GM10248 (cell line): ENCODE measurements around the gene IL17RD.

ENCODE experiments used
- CTCF ChIA-PET: fragments of 300-600 bp; sonication (Branson Sonifier 250); formaldehyde crosslinking; extraction: SDS; loops from one replicate; lab custom pipeline; 2021; ENCODE audit warnings: antibody characterized with exemption; lab: Yijun Ruan, JAX
- POLR2A ChIA-PET: fragments of 350-650 bp; sonication (Branson Sonifier 250); formaldehyde crosslinking; extraction: SDS; loops from one replicate; lab custom pipeline; 2020; ENCODE audit warnings: antibody characterized with exemption; lab: Yijun Ruan, JAX
- DNase-seq: peaks from one replicate; pipeline ENCODE4 v3.0.0; 2012; ENCODE audit errors: extremely low spot score
- TF ChIP-seq, protein P1 (sequence below): IDR thresholded peaks from 2 replicates; pipeline ENCODE4 v1.5.1; 2012; ENCODE audit warnings: mild to moderate bottlenecking, low read depth; ENCODE audit errors: extremely low read depth, missing control alignments, control extremely low read depth

Gene IL17RD

DNA sequence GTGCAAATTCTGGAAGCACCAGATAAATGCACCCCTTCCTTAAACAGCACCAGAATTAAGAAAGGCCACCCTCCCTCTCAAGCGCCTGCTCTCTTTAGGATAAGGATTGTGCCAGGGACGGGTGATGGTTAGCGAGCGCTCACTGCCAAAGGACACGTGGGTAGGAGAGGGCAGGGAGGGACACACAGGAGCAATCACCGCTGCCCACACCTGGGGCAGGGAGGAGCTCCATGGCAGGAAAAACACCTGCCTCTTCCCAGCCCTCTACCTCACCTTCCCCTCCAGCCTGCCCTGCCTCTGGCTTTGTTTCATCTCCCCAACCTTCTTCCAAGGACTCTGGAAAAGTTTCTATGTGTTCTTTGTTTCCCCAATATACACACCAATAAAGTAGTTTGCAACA lies 112.0 kb downstream of the IL17RD start:
- TF ChIP-seq, protein P1, sequence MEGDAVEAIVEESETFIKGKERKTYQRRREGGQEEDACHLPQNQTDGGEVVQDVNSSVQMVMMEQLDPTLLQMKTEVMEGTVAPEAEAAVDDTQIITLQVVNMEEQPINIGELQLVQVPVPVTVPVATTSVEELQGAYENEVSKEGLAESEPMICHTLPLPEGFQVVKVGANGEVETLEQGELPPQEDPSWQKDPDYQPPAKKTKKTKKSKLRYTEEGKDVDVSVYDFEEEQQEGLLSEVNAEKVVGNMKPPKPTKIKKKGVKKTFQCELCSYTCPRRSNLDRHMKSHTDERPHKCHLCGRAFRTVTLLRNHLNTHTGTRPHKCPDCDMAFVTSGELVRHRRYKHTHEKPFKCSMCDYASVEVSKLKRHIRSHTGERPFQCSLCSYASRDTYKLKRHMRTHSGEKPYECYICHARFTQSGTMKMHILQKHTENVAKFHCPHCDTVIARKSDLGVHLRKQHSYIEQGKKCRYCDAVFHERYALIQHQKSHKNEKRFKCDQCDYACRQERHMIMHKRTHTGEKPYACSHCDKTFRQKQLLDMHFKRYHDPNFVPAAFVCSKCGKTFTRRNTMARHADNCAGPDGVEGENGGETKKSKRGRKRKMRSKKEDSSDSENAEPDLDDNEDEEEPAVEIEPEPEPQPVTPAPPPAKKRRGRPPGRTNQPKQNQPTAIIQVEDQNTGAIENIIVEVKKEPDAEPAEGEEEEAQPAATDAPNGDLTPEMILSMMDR, result no peak
- POLR2A ChIA-PET, result no interaction called here
- no peak for DNase-seq
- CTCF ChIA-PET, result no interaction called here

DNA sequence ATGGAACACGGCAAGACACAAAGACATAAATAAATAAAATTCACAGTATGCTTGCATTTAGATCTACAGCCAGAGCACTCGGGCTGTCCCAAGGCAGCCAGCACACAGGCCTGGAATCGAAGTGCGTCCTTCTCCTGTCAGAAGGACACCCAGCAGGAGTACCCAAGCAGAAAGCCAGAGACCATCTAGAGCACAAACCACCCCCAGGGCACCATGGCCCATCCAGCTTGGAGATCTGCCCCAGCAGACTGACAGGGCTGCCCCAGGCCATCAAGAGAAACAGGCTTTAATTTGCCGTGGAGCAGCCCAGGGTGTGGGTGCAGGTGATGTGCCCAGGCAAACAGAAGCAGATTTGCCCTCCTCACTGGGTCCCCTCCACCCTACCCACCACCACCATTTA lies 112.5 kb downstream of the IL17RD start:
- POLR2A ChIA-PET, result no interaction called here
- CTCF ChIA-PET, result no interaction called here
- TF ChIP-seq, protein P1, result no peak
- no peak for DNase-seq

DNA sequence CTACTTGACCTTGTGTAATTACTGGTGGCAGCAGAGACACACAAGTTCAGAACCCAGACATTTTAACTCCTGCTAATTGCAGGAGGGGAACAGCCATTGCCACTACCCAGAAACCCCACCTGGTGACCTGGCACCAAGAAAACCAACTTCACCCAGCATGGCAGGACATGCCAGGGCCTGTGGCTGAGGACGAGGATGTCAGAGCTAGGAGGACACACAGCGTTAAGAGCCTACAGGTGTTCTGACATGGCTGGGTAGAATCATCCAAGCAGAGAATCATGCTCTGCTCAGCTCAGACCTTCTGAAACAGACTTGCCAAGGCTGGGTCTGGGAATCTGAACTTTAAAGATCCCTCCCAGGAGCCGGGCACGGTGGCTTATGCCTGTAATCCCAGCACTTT lies 116.4 kb downstream of the IL17RD start:
- DNase-seq, result no peak
- TF ChIP-seq, protein P1, result no peak
- POLR2A ChIA-PET, result no interaction called here
- CTCF ChIA-PET, result interaction anchor here (0.9 to 2.5 kb wide), 6 partner anchors 13 to 61 kb away, joined by 3 to 7 read pairs (median 3); no protein-coding TSS in a partner anchor

- DNase-seq, result no peak
- ChIA-PET CTCF (interaction anchor here (0.9 to 2.5 kb wide), 6 partner anchors 13 to 60 kb away, joined by 3 to 7 read pairs (median 3); no protein-coding TSS in a partner anchor), POLR2A (no interaction called here)
- TF ChIP-seq, protein P1, result no peak
Measured at GRCh38 chr3:57048052-57048671, 117.0 kb downstream of the IL17RD start.

- ChIA-PET CTCF (interaction anchor here (1.0 to 2.5 kb wide), 11 partner anchors 9 to 345 kb away, joined by 3 to 7 read pairs (median 4); no protein-coding TSS in a partner anchor), POLR2A (no interaction called here)
- no peak for DNase-seq
- TF ChIP-seq, protein P1, result no peak
Measured at GRCh38 chr3:57046101-57046765, 118.9 kb downstream of the IL17RD start.

DNA sequence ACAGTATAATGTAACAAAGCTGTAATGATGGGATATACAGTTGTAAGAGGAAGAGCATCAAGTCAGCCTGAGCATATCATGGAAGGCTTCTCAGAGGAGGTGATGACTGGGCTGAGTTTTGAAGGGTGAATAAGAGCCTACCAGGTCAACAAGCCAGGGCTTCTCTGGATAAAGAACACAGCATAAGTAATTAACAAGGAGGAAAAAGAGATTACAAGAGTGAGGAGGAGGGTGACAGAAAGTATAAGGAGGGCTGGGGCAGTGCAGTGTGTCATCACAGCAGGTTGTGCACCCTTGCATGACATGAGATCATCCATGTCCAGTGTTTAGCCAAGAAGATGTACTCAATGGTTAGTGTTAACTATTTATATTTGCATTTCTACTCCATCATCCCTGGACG lies 121.6 kb downstream of the IL17RD start:
- ChIA-PET CTCF (no interaction called here), POLR2A (no interaction called here)
- DNase-seq, result no peak
- TF ChIP-seq, protein P1, result no peak
